Retinal pigment epithelial cell (primary cell): Measurements from ENCODE around the gene DUSP22.

ENCODE experiments used
- DNase-seq: peaks from one replicate; pipeline ENCODE4 v3.0.0-alpha.2; 2010; ENCODE audit warnings: low read depth
- H3K4me3 ChIP-seq: 2 replicates; pipeline ENCODE4 v1.5.1; 2011; ENCODE audit warnings: mild to moderate bottlenecking, low read length, control low read depth, moderate library complexity
- TF ChIP-seq, protein P1 (sequence below): conservative IDR thresholded peaks from 2 replicates; pipeline ENCODE4 v1.5.1; 2011; ENCODE audit warnings: low read depth, low read length, control low read depth, inconsistent platforms

DUSP22 gene

GRCh38 chr6:385614-386013, 93.3 kb downstream of the DUSP22 start:
- TF ChIP-seq, protein P1, sequence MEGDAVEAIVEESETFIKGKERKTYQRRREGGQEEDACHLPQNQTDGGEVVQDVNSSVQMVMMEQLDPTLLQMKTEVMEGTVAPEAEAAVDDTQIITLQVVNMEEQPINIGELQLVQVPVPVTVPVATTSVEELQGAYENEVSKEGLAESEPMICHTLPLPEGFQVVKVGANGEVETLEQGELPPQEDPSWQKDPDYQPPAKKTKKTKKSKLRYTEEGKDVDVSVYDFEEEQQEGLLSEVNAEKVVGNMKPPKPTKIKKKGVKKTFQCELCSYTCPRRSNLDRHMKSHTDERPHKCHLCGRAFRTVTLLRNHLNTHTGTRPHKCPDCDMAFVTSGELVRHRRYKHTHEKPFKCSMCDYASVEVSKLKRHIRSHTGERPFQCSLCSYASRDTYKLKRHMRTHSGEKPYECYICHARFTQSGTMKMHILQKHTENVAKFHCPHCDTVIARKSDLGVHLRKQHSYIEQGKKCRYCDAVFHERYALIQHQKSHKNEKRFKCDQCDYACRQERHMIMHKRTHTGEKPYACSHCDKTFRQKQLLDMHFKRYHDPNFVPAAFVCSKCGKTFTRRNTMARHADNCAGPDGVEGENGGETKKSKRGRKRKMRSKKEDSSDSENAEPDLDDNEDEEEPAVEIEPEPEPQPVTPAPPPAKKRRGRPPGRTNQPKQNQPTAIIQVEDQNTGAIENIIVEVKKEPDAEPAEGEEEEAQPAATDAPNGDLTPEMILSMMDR, result no peak
- DNase-seq, result no peak
- H3K4me3 ChIP-seq, result no peak overlapping the region

- TF ChIP-seq, protein P1, result no peak
- no peak for DNase-seq
- no peak overlapping the region for H3K4me3 ChIP-seq
Measured at GRCh38 chr6:386688-387266, 94.5 kb downstream of the DUSP22 start.

GRCh38 chr6:387293-387741, 95.0 kb downstream of the DUSP22 start:
- H3K4me3 ChIP-seq, result no peak overlapping the region

GRCh38 chr6:388202-388903, 96.1 kb downstream of the DUSP22 start:
- H3K4me3 ChIP-seq, result no peak overlapping the region
- no peak for DNase-seq
- TF ChIP-seq, protein P1, result no peak

More at GRCh38 chr6:387293-387741, 95.0 kb downstream of the DUSP22 start:
- TF ChIP-seq, protein P1, result no peak
- no peak for DNase-seq

DNA sequence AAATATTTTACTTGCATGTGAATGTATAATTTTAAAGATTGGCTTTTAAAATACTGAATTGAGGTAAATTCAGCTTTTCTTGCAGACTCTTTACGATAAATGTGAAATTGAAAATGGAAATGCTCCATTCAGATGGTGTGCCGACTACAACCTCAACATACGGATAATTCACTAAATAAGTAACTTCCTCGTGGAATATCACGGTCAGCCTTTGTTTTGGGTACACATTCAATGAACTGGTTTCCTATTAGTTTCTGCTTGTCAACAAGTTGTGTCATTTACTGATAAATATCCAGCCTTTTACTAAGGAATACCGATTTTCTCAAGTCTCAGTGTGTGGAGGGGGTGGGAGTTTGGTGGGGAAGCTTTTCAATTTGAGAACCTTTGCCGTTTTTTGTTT, 96.9 kb downstream of the DUSP22 start:
- TF ChIP-seq, protein P1, result no peak
- no peak for DNase-seq
- no peak overlapping the region for H3K4me3 ChIP-seq

GRCh38 chr6:389622-390021, 97.3 kb downstream of the DUSP22 start:
- DNase-seq, result no peak
- H3K4me3 ChIP-seq, result no peak overlapping the region
- TF ChIP-seq, protein P1, result no peak

GRCh38 chr6:390914-391558, 98.7 kb downstream of the DUSP22 start:
- DNase-seq, result no peak
- TF ChIP-seq, protein P1, result no peak

More at GRCh38 chr6:390914-391558, 98.7 kb downstream of the DUSP22 start:
- H3K4me3 ChIP-seq, result no peak overlapping the region
